ES-I3 (cell line): Measurements from ENCODE around the gene CDCA7.
"Not testable (repeated sequence)": the region's sequence is repeated elsewhere in the genome, so short reads cannot be mapped to it uniquely, and the experiment has no call there.

Experiments
- H3K36me3 ChIP-seq: 2 replicates; pipeline ENCODE4 v1.6.1; 2013; ENCODE audit warnings: mild to moderate bottlenecking, low read length, control low read depth, moderate library complexity; ENCODE audit not compliant: insufficient read depth
- H3K4me1 ChIP-seq: 2 replicates; pipeline ENCODE4 v1.6.1; 2013; ENCODE audit warnings: mild to moderate bottlenecking, control low read depth, low read length; ENCODE audit not compliant: insufficient read depth
- H3K9ac ChIP-seq: 2 replicates; pipeline ENCODE4 v1.6.1; 2013; ENCODE audit warnings: low read depth, mild to moderate bottlenecking, low read length, moderate library complexity
- H3K9me3 ChIP-seq: 2 replicates; pipeline ENCODE4 v1.6.1; 2013; ENCODE audit warnings: mild to moderate bottlenecking, low read length, moderate library complexity; ENCODE audit not compliant: control insufficient read depth, insufficient read depth

The CDCA7 gene

GRCh38 chr2:173354582-173355131 lies at the start of gene CDCA7:
TSS of gene CDCA7 (plus strand) at chr2:173354872. CDS start at chr2:173354964, 92 bp downstream.
- Histone ChIP-seq H3K9me3 (no peaks in the 10 kb centered on the region; the same call in 1 of the 2 replicates), H3K36me3 (no peaks in the 10 kb centered on the region; the same call in none of the 2 replicates), H3K4me1 (peaks cover 12% of the 10 kb centered on the region), H3K9ac (peak within 1 kb of the TSS; percentile 80)

GRCh38 chr2:173305303-173305702 lies 49.4 kb upstream of the CDCA7 start:
- Histone ChIP-seq H3K9me3 (peaks cover 10% of the 10 kb centered on the region), H3K36me3 (0 out of 2 replicates have a peak, but pooled peaks cover 2% of the 10 kb centered on the region), H3K4me1 (peaks cover 34% of the 10 kb centered on the region), H3K9ac (no peak overlapping the region)

- Histone ChIP-seq H3K36me3 (no peaks in the 10 kb centered on the region), H3K9me3 (no peaks in the 10 kb centered on the region), H3K4me1 (peaks cover 34% of the 10 kb centered on the region), H3K9ac (no peak overlapping the region)
Measured at GRCh38 chr2:173307293-173307692, 47.4 kb upstream of the CDCA7 start.

GRCh38 chr2:173309370-173309769 lies 45.3 kb upstream of the CDCA7 start:
- not testable (repeated sequence) for H3K9ac ChIP-seq, H3K36me3 ChIP-seq, H3K9me3 ChIP-seq
- H3K4me1 ChIP-seq = peaks cover 34% of the 10 kb centered on the region

- peaks cover 9% of the 10 kb centered on the region for H3K4me1 ChIP-seq
- H3K9me3 ChIP-seq = no peaks in the 10 kb centered on the region
- H3K9ac ChIP-seq = no peak overlapping the region
- H3K36me3 ChIP-seq = no peaks in the 10 kb centered on the region
Measured at GRCh38 chr2:173311844-173312606, 42.6 kb upstream of the CDCA7 start.

- no peaks in the 10 kb centered on the region for H3K4me1 ChIP-seq
- H3K9me3 ChIP-seq = peaks cover 2% of the 10 kb centered on the region; the same call in 1 of the 2 replicates
- no peaks in the 10 kb centered on the region for H3K36me3 ChIP-seq
- H3K9ac ChIP-seq = no peak overlapping the region
Measured at GRCh38 chr2:173323371-173323770, 31.3 kb upstream of the CDCA7 start.

- H3K36me3 ChIP-seq = no peaks in the 10 kb centered on the region
Measured at GRCh38 chr2:173326806-173327205, 27.9 kb upstream of the CDCA7 start.

GRCh38 chr2:173327421-173327820 lies 27.3 kb upstream of the CDCA7 start:
- H3K36me3 ChIP-seq = no peaks in the 10 kb centered on the region
- H3K4me1 ChIP-seq = no peaks in the 10 kb centered on the region
- H3K9me3 ChIP-seq = no peaks in the 10 kb centered on the region; the same call in 1 of the 2 replicates
- H3K9ac ChIP-seq = no peak overlapping the region

More at GRCh38 chr2:173326806-173327205, 27.9 kb upstream of the CDCA7 start:
- peaks cover under 1% of the 10 kb centered on the region; the same call in 1 of the 2 replicates for H3K9me3 ChIP-seq
- H3K4me1 ChIP-seq = no peaks in the 10 kb centered on the region
- H3K9ac ChIP-seq = no peak overlapping the region

- H3K9me3 ChIP-seq, H3K4me1 ChIP-seq, H3K9ac ChIP-seq, H3K36me3 ChIP-seq: not testable (repeated sequence)
Measured at GRCh38 chr2:173333003-173333402, 21.7 kb upstream of the CDCA7 start.

- no peaks in the 10 kb centered on the region for H3K36me3 ChIP-seq
- no peaks in the 10 kb centered on the region for H3K9me3 ChIP-seq
- H3K4me1 ChIP-seq = no peaks in the 10 kb centered on the region
- no peak overlapping the region for H3K9ac ChIP-seq
Measured at GRCh38 chr2:173339807-173340206, 14.9 kb upstream of the CDCA7 start.

GRCh38 chr2:173343921-173344320 lies 10.8 kb upstream of the CDCA7 start:
- H3K9ac ChIP-seq = no peak overlapping the region
- H3K9me3 ChIP-seq = peaks cover 15% of the 10 kb centered on the region
- H3K36me3 ChIP-seq = no peaks in the 10 kb centered on the region
- no peaks in the 10 kb centered on the region for H3K4me1 ChIP-seq

- H3K9me3 ChIP-seq = peaks cover 15% of the 10 kb centered on the region
- H3K4me1 ChIP-seq = no peaks in the 10 kb centered on the region
- H3K9ac ChIP-seq = no peak overlapping the region
- H3K36me3 ChIP-seq = no peaks in the 10 kb centered on the region
Measured at GRCh38 chr2:173346035-173346434, 8.6 kb upstream of the CDCA7 start.

- peaks cover 15% of the 10 kb centered on the region for H3K9me3 ChIP-seq
- no peaks in the 10 kb centered on the region for H3K4me1 ChIP-seq
- H3K9ac ChIP-seq = no peak overlapping the region
Measured at GRCh38 chr2:173347305-173348168, 7.1 kb upstream of the CDCA7 start.

GRCh38 chr2:173349287-173349686 lies 5.4 kb upstream of the CDCA7 start:
- Histone ChIP-seq H3K9ac (no peak overlapping the region), H3K4me1 (no peaks in the 10 kb centered on the region)

More at GRCh38 chr2:173347305-173348168, 7.1 kb upstream of the CDCA7 start:
- no peaks in the 10 kb centered on the region for H3K36me3 ChIP-seq

More at GRCh38 chr2:173349287-173349686, 5.4 kb upstream of the CDCA7 start:
- Histone ChIP-seq H3K9me3 (peaks cover 15% of the 10 kb centered on the region), H3K36me3 (no peaks in the 10 kb centered on the region)
